GM12872 (cell line): ENCODE measurements around the gene ADAMTS9.

Experiments used
- CTCF ChIP-seq: IDR thresholded peaks from 3 replicates; pipeline ENCODE4 v1.5.1; 2011; ENCODE audit warnings: low read depth, mild to moderate bottlenecking, low read length, moderate library complexity; ENCODE audit not compliant: insufficient read depth

The ADAMTS9 gene

GRCh38 chr3:64674591-64675076, 13.2 kb downstream of the ADAMTS9 start:
- no peak for TF ChIP-seq CTCF

- TF ChIP-seq CTCF, result no peak
These were observed 14.6 kb downstream of the ADAMTS9 start for GRCh38 chr3:64673159-64673715.

GRCh38 chr3:64668582-64669510, 19.0 kb downstream of the ADAMTS9 start:
- TF ChIP-seq CTCF, result no peak

- no peak for TF ChIP-seq CTCF
These were observed 19.8 kb downstream of the ADAMTS9 start for GRCh38 chr3:64667887-64668581.

- no peak for TF ChIP-seq CTCF
These were observed 20.7 kb downstream of the ADAMTS9 start for GRCh38 chr3:64667138-64667537.

- no peak for TF ChIP-seq CTCF
These were observed 21.6 kb downstream of the ADAMTS9 start for GRCh38 chr3:64666171-64666588.

- no peak for TF ChIP-seq CTCF
These were observed 23.4 kb downstream of the ADAMTS9 start for GRCh38 chr3:64664397-64664796.
